ENCODE data around the gene ECSCR. TPM values are rescaled to one million over a fixed set of nuclear protein-coding genes. Genes with fewer than 3 reads are reported as not detected.

ECSCR gene
- total RNA-seq, 1 donor from 2014 or later, result 47.2 TPM

DNA sequence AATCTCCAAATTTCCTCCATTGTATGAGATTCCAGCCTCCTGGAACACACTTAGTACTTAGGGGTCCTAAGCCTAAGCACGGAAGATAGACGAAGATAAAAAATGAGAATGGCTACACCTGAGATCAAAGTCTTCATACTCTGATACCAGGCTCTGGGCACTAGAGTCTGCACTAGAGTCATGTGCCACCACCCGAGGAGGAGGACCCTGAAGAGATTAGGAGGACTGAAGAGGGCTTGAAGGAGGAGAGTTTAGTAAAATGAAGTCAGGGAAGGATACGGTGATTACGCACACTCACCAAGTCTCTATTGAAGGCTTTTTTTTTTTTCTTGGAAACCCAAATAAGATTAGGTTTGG is 58.1 kb downstream of the ECSCR start:
- DNase-seq, result no peak
- Histone ChIP-seq H3K36me3 (no peaks in the 10 kb centered on the region), H3K27me3 (no peaks in the 10 kb centered on the region), H3K27ac (peak overlapping the region; percentile 89), H3K4me1 (peaks cover 6% of the 10 kb centered on the region), H3K4me3 (peak overlapping the region; percentile 51), H3K9me3 (no peaks in the 10 kb centered on the region)
- TF ChIP-seq, protein P1, sequence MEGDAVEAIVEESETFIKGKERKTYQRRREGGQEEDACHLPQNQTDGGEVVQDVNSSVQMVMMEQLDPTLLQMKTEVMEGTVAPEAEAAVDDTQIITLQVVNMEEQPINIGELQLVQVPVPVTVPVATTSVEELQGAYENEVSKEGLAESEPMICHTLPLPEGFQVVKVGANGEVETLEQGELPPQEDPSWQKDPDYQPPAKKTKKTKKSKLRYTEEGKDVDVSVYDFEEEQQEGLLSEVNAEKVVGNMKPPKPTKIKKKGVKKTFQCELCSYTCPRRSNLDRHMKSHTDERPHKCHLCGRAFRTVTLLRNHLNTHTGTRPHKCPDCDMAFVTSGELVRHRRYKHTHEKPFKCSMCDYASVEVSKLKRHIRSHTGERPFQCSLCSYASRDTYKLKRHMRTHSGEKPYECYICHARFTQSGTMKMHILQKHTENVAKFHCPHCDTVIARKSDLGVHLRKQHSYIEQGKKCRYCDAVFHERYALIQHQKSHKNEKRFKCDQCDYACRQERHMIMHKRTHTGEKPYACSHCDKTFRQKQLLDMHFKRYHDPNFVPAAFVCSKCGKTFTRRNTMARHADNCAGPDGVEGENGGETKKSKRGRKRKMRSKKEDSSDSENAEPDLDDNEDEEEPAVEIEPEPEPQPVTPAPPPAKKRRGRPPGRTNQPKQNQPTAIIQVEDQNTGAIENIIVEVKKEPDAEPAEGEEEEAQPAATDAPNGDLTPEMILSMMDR (IDR thresholded peaks at IDR 0.05), result no peak
- intact Hi-C loops (cut with DNase I), result no loop called here
- no peak for ATAC-seq

DNA sequence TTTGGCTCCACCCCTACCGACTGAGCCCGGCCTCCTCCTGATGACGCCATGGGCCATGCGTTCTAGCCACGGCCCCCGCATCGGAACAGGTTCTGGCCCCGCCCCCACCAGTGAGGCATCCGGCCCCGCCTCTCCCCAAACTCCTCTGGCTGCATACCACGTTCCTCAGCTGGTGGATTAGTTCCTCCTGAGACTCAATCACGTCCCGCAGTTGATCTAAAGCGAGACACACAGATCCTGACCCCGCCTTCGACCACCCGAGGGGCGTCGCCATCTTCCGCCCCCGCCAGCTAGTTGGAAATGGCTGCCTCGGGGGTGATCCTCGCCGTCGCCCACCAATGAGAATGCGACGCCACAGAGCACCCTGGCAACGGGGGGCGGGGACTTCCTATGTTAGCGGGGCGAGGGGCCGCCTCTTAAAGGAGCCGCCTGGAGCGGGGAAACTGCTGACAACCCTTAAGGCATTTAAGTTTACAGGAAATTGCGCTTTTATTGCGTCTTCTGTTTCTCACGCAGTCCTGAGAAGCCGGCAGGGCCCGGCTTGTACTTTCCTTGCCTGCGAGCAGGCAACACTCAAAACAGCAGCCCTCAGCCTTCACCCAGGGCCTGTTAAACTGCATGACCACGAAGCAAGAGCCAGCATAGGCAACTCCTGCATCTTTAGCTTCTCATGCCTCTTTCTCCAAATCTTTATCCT is 58.6 kb downstream of the ECSCR start, which contains the start of gene SPATA24:
Gene SPATA24, minus strand, starts transcription at position 303 of the 697 bp plus-strand sequence. Its CDS starts 29 bp downstream, at position 274.
- peaks cover 6% of the 10 kb centered on the region for H3K4me1 ChIP-seq
- no peaks in the 10 kb centered on the region for H3K9me3 ChIP-seq
- H3K27ac ChIP-seq, result peak within 1 kb of the TSS; percentile 89
- intact Hi-C loops (cut with DNase I), result no loop called here
- peak within 1 kb of the TSS; percentile 51 for H3K4me3 ChIP-seq
- H3K27me3 ChIP-seq, result no peaks in the 10 kb centered on the region
- peak; percentile 97 for ATAC-seq
- DNase-seq, result peak; percentile 99
- TF ChIP-seq, protein P1 (IDR thresholded peaks at IDR 0.05), result no peak
- H3K36me3 ChIP-seq, result no peaks in the 10 kb centered on the region

DNA sequence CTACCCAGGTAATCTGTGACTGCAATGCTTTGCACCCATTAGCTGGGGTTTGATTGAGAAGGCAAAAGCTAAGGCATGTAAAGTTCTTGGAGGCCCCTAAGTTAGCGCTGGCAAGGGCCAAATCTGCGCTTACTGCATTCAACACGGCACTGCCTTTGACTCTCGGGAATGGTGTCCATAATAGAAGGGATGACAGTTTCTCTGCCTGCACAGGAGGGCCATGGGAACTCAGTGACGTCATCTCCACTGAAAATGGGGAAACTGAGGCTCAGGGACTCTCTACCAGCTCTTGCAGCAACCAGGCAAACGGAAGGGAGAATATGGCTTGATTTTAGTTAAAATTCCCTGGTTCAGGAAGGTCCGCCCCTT is 59.1 kb downstream of the ECSCR start:
- intact Hi-C loops (cut with DNase I), result no loop called here
- peak overlapping the region; percentile 51 for H3K4me3 ChIP-seq
- peak overlapping the region; percentile 89 for H3K27ac ChIP-seq
- DNase-seq, result no peak
- TF ChIP-seq, protein P1 (IDR thresholded peaks at IDR 0.05), result no peak
- peaks cover 6% of the 10 kb centered on the region for H3K4me1 ChIP-seq
- ATAC-seq, result no peak
- H3K9me3 ChIP-seq, result no peaks in the 10 kb centered on the region
- H3K36me3 ChIP-seq, result no peaks in the 10 kb centered on the region
- H3K27me3 ChIP-seq, result no peaks in the 10 kb centered on the region

DNA sequence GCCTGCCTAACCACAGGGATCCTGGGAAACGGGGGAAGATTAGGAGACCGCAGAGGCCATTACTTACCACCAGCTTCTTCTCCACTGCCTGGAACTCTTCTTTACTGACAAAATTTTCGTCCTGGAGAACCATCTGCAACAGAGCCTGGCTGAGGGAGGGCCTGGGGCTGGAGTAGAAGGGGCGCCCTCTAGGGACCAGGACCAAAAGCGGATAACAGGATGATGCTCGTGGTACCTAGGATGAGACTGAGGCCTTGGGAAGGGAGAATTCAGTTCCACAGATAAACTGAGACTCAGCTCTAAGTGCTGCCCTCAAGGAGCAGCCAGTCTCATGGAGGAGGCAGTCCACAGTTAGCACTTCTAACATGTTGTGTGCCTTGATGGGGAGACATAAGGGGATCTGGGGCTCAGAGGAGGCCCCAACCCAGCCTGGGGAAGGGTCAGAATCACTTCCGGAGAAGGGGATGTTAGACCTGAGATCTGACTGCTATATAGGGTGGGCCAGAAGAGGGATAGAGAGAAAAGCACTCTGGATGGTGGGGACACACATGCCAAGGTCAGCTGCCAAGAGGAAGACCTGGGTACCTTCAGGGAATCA is 59.9 kb downstream of the ECSCR start:
- no peaks in the 10 kb centered on the region for H3K27me3 ChIP-seq
- ATAC-seq (peak; percentile 5), DNase-seq (no peak)
- H3K4me3 ChIP-seq, result no peak overlapping the region
- H3K4me1 ChIP-seq, result peaks cover 6% of the 10 kb centered on the region
- peak overlapping the region; percentile 89 for H3K27ac ChIP-seq
- no peaks in the 10 kb centered on the region for H3K36me3 ChIP-seq
- TF ChIP-seq, protein P1 (IDR thresholded peaks at IDR 0.05), result peak; percentile 44
- no peaks in the 10 kb centered on the region for H3K9me3 ChIP-seq
- intact Hi-C loops (cut with DNase I), result no loop called here

DNA sequence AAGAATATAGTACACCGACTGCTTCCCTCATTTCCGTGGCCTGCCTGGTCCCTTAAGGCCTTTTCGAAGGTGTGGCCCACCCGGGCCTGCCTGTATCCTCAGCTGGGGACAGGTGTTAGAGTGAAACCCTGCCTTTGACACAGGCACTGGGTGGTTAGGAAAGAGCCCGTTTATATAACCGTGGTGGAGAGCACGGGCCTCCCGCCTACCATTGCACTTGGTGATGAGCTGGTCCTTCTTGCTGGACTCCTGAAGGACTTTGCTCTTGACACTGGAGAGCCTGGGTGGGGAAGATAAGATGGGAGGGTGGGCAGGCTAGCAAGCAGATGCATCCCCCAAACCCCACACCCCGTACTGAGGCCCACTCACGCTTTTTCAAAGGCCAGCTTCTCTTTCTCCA is 61.0 kb downstream of the ECSCR start:
- TF ChIP-seq, protein P1 (IDR thresholded peaks at IDR 0.05), result no peak
- no peak overlapping the region for H3K27ac ChIP-seq

More for the DNA sequence above, 61.0 kb downstream of the ECSCR start:
- Histone ChIP-seq H3K4me3 (no peak overlapping the region), H3K4me1 (peaks cover 6% of the 10 kb centered on the region), H3K27me3 (no peaks in the 10 kb centered on the region), H3K9me3 (no peaks in the 10 kb centered on the region), H3K36me3 (no peaks in the 10 kb centered on the region)
- intact Hi-C loops (cut with DNase I), result no loop called here
- DNase-seq (no peak), ATAC-seq (no peak)

Data from upper lobe of right lung (tissue), 1 donor.